ENCODE measurements around the gene VPREB3.

DNA sequence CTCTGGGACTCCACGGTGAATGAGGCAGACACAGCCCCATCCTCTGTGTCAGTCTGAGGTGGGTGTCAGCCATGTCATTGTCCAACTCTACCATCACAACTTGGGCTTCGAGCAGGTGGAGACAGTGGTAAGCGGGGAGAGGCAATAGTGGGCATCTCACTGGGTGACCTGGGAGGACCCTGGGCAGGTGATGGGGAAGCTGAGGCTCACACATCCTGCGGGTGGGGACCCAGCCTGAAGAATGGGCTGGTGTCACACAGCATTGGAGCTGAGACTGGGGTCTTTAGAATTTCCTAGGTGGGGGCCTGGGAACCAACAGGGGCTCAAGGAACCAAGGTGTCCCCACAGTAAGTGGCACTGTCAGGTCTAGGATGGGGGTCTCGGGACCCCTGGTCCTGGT lies 25.5 kb upstream of the VPREB3 start:
- TF ChIP-seq, protein P1, sequence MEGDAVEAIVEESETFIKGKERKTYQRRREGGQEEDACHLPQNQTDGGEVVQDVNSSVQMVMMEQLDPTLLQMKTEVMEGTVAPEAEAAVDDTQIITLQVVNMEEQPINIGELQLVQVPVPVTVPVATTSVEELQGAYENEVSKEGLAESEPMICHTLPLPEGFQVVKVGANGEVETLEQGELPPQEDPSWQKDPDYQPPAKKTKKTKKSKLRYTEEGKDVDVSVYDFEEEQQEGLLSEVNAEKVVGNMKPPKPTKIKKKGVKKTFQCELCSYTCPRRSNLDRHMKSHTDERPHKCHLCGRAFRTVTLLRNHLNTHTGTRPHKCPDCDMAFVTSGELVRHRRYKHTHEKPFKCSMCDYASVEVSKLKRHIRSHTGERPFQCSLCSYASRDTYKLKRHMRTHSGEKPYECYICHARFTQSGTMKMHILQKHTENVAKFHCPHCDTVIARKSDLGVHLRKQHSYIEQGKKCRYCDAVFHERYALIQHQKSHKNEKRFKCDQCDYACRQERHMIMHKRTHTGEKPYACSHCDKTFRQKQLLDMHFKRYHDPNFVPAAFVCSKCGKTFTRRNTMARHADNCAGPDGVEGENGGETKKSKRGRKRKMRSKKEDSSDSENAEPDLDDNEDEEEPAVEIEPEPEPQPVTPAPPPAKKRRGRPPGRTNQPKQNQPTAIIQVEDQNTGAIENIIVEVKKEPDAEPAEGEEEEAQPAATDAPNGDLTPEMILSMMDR (IDR thresholded peaks at IDR 0.05) = no peak
- TF ChIP-seq EZH2 (IDR thresholded peaks at IDR 0.05; ENCODE audit: borderline replicate concordance, insufficient read depth, low read depth, low read length, poor library complexity, severe bottlenecking) = no peak

Data from B cell (primary cell).